Gastroesophageal sphincter (tissue), 4 donors: ENCODE data around the gene CCR9. TPM values are rescaled to one million over a fixed set of nuclear protein-coding genes. Genes with fewer than 3 reads are reported as not detected.

Source experiments
- ATAC-seq: fragments of 150-250 bp; one replicate; pipeline ENCODE4 v1.9.1; 2016; ENCODE audit warnings: mild to moderate bottlenecking, moderate library complexity
- H3K27ac ChIP-seq, 4 donors: fragments of 200-600 bp; sonication (generic) in 3 of 4; 1 replicate in 3 of 4; 2 replicates in 1 of 4; pipeline ENCODE4 v1.5.1; 2016 to 2019
- H3K27me3 ChIP-seq: fragments of 200-600 bp; sonication (generic); one replicate; pipeline ENCODE4 v1.5.1; 2019
- H3K36me3 ChIP-seq, 2 donors: fragments of 200-600 bp; sonication (generic); one replicate each; pipeline ENCODE4 v1.5.1; 2019; ENCODE audit warnings: control low read depth in 1 of 2
- H3K4me1 ChIP-seq, 3 donors: fragments of 200-600 bp; sonication (generic); 1 replicate in 2 of 3; 2 replicates in 1 of 3; pipeline ENCODE4 v1.5.1; 2016 to 2019; ENCODE audit warnings: control low read depth in 2 of 3
- H3K4me3 ChIP-seq, 2 donors: fragments of 200-600 bp; sonication (generic); one replicate each; pipeline ENCODE4 v1.5.1; 2019; ENCODE audit warnings: mild to moderate bottlenecking in 1 of 2, moderate library complexity in 1 of 2
- H3K9me3 ChIP-seq, 3 donors: fragments of 200-600 bp; sonication (generic); one replicate each; pipeline ENCODE4 v1.5.1; 2017 to 2019; ENCODE audit warnings: control low read depth in 2 of 3
- EP300 ChIP-seq: sonication (generic); formaldehyde crosslinking; IDR thresholded peaks from one replicate; pipeline ENCODE4 v1.6.1; 2017; ENCODE audit warnings: antibody characterized with exemption, mild to moderate bottlenecking
- POLR2A ChIP-seq, 2 donors: fragments of 450-650 bp; IDR thresholded peaks; one replicate each; pipeline ENCODE4 v1.6.1; 2017; ENCODE audit warnings: antibody characterized with exemption in 2 of 2, mild to moderate bottlenecking in 2 of 2, moderate library complexity in 1 of 2
- POLR2AphosphoS5 ChIP-seq: sonication (generic); formaldehyde crosslinking; IDR thresholded peaks from one replicate; pipeline ENCODE4 v1.6.1; 2017; ENCODE audit warnings: antibody characterized with exemption
- WGBS, 2 donors: methylation state at CpG; one replicate each; pipeline ENCODE4 v1.1.5; 2018; ENCODE audit warnings: low coverage in 1 of 2; 5-methylcytosine and 5-hydroxymethylcytosine counted together
- total RNA-seq, 4 donors: library from RNA; depleted of rRNA; stranded (reverse); fragments of >200 nt; gene quantifications; one replicate each; pipeline ENCODE4 v1.1.0, GENCODE V29; 2016
- TF ChIP-seq, protein P1 (sequence below), 4 experiments: fragments of 200-600 bp in 2 of 4; fragments of 450-650 bp in 2 of 4; sonication (generic) in 1 of 4; IDR thresholded peaks; one replicate each; pipeline ENCODE4 v1.5.1; 2017 to 2019; ENCODE audit warnings: antibody characterized with exemption in 4 of 4, mild to moderate bottlenecking in 2 of 4, moderate library complexity in 2 of 4

CCR9 gene
- total RNA-seq, 4 donors from 2014 or later: not detected

DNA sequence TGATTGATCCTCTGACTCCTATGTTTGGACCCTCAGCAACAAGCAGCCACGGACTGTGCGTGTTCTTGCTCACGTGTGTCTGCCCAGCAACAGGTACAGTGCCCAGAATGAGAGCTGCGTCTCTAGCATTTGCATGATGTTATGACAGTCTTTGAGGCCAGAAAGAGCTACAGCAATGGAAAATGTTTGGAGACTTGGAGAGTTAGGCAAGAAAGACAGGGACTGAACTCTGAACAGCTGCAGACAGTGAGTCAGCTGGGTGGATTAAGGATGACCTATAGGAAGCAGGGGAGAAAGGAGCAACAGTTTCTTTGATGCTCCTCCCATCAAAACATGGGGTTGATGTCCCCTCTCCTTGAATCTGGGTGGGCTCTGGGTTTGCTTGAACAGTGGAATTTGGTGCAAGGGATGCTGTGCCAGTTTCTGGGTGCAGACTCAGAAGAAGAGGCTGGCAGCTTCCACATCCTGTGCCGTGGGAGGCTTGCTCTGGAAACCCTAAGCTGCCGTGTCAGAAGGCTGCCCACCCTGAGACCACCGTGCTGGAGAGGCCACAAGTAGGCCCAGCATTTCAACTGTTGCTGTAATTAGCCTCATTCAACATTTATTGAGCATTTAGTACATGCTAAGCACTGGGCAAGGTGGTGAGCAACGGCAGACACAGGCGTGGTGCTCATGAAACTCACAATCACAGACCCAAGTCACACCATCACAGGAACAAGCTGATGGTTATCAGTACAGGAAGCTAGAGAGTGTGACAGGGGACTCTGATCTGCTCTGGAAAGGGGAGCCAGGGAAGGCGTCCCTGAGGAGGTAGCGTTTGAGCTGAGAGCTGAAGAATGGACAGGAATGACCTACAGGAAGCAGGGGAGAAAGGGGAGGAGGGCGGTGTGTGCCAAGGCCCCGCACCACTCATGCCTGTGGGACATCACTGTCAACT is 21.7 kb downstream of the CCR9 start:
- Histone ChIP-seq H3K36me3 (peaks cover 0 to 13% of the 10 kb centered on the region in 2 donors), H3K27ac (peak overlapping the region in 1 of 4 donors; percentile 29)

DNA sequence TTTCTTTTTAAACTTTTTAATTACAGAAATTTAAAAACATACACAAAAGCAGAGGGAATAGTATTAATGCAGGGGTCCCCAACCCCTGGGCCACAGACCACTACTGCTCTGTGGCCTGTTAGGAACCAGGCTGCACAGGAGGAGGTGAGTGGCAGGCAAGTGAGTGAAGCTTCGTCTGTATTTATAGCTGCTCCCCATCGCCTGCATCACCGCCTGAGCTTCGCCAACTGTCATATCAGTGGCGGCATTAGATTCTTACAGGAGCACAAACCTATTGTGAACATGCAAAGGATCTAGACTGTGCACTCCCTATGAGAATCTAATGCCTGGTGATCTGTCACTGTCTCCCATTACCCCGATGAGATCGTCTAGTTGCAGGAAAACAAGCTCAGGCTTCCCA is 22.4 kb downstream of the CCR9 start:
- Histone ChIP-seq H3K36me3 (peaks cover 0 to 13% of the 10 kb centered on the region in 2 donors), H3K27me3 (no peaks in the 10 kb centered on the region), H3K4me3 (no peak overlapping the region), H3K9me3 (no peaks in the 10 kb centered on the region), H3K27ac (no peak overlapping the region), H3K4me1 (peaks cover 0 to 8% (median 0%) of the 10 kb centered on the region in 3 donors)
- 80 to 92% methylated on average over 7 of the region's 7 CpGs for WGBS, 2 donors
- TF ChIP-seq EP300 (no peak), POLR2AphosphoS5 (no peak), POLR2A (IDR thresholded peaks at IDR 0.05) (no peak)
- TF ChIP-seq, protein P1, sequence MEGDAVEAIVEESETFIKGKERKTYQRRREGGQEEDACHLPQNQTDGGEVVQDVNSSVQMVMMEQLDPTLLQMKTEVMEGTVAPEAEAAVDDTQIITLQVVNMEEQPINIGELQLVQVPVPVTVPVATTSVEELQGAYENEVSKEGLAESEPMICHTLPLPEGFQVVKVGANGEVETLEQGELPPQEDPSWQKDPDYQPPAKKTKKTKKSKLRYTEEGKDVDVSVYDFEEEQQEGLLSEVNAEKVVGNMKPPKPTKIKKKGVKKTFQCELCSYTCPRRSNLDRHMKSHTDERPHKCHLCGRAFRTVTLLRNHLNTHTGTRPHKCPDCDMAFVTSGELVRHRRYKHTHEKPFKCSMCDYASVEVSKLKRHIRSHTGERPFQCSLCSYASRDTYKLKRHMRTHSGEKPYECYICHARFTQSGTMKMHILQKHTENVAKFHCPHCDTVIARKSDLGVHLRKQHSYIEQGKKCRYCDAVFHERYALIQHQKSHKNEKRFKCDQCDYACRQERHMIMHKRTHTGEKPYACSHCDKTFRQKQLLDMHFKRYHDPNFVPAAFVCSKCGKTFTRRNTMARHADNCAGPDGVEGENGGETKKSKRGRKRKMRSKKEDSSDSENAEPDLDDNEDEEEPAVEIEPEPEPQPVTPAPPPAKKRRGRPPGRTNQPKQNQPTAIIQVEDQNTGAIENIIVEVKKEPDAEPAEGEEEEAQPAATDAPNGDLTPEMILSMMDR (IDR thresholded peaks at IDR 0.05): no peak
- no peak for ATAC-seq

More for the DNA sequence above, 21.7 kb downstream of the CCR9 start:
- WGBS, 2 donors: 49 to 74% methylated on average over 6 to 8 of the region's 13 CpGs
- H3K9me3 ChIP-seq: no peaks in the 10 kb centered on the region
- ATAC-seq: peak; percentile 69
- no peak overlapping the region for H3K4me3 ChIP-seq
- peaks cover 0 to 8% (median 0%) of the 10 kb centered on the region in 3 donors for H3K4me1 ChIP-seq
- H3K27me3 ChIP-seq: no peaks in the 10 kb centered on the region
- TF ChIP-seq POLR2AphosphoS5: no peak
- no peak for TF ChIP-seq EP300
- TF ChIP-seq, protein P1 (IDR thresholded peaks at IDR 0.05): no peak
- TF ChIP-seq POLR2A (IDR thresholded peaks at IDR 0.05): no peak

DNA sequence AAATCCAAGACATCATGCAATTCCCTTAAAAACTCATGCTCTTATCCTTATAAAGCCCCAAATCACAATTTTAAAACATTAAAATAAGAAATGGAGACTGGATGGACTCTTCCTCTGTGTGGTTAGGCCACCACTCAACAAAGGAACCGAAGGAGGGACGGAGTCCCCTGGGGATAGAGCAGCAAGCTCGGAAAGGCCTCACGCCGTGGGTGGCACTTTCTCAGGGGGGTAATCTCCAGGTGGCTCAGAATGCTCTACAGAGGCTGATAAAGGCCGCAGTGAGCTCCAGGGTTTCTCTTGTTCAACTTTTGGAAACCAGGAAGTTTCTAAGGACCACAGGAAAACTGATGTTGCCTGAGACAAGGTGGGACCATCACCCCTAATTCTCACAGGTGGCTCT is 23.2 kb downstream of the CCR9 start:
- H3K4me3 ChIP-seq: no peak overlapping the region
- H3K9me3 ChIP-seq: no peaks in the 10 kb centered on the region
- no peak overlapping the region for H3K27ac ChIP-seq
- 91% methylated on average over 4 of the region's 6 CpGs; no CpG with 5 or more reads in 1 of the 2 donors for WGBS, 2 donors
- H3K27me3 ChIP-seq: no peaks in the 10 kb centered on the region
- H3K4me1 ChIP-seq: peaks cover 0 to 8% (median 0%) of the 10 kb centered on the region in 3 donors
- TF ChIP-seq EP300 (no peak), POLR2AphosphoS5 (no peak), POLR2A (IDR thresholded peaks at IDR 0.05) (no peak)
- TF ChIP-seq, protein P1 (IDR thresholded peaks at IDR 0.05): no peak
- ATAC-seq: no peak
- peaks cover 0 to 8% of the 10 kb centered on the region in 2 donors for H3K36me3 ChIP-seq

DNA sequence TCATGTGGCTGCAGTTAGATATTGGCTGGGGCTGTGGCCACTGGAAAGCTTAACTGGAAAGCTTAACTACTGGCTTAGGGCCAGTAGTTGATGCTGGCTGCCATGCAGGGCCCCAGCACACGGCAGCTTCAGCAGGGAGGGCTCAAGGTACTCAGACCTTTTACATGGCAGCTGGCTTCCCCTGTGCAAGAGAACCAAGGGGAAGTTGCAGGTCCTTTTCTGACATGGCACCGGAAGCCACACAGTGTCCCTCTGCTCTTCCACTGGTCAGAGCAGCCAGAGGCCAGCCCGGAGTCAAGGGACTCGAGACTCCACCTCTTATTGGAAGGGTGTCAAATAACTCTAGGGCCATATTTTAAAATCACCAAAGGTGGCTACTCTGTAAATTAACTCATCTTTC is 24.5 kb downstream of the CCR9 start:
- H3K4me1 ChIP-seq: peaks cover 0 to 15% (median 0%) of the 10 kb centered on the region in 3 donors
- H3K27me3 ChIP-seq: no peaks in the 10 kb centered on the region
- no peak overlapping the region for H3K4me3 ChIP-seq
- no peak for TF ChIP-seq POLR2AphosphoS5
- no peak for TF ChIP-seq POLR2A (IDR thresholded peaks at IDR 0.05)
- TF ChIP-seq EP300: no peak
- TF ChIP-seq, protein P1 (IDR thresholded peaks at IDR 0.05): no peak
- ATAC-seq: no peak
- H3K36me3 ChIP-seq: peaks cover 0 to 6% of the 10 kb centered on the region in 2 donors
- H3K9me3 ChIP-seq: no peaks in the 10 kb centered on the region
- WGBS, 2 donors: 80% methylated on average over 1 of the region's 4 CpGs; no CpG with 5 or more reads in 1 of the 2 donors
- no peak overlapping the region for H3K27ac ChIP-seq
